GM21529 (cell line): ENCODE data around the gene UROC1.

ENCODE experiments used
- ATAC-seq: cut with Tn5 transposase; IDR thresholded peaks from one replicate; pipeline ENCODE4 v1.9.1; 2021; ENCODE audit not compliant: unreplicated experiment

The UROC1 gene

DNA sequence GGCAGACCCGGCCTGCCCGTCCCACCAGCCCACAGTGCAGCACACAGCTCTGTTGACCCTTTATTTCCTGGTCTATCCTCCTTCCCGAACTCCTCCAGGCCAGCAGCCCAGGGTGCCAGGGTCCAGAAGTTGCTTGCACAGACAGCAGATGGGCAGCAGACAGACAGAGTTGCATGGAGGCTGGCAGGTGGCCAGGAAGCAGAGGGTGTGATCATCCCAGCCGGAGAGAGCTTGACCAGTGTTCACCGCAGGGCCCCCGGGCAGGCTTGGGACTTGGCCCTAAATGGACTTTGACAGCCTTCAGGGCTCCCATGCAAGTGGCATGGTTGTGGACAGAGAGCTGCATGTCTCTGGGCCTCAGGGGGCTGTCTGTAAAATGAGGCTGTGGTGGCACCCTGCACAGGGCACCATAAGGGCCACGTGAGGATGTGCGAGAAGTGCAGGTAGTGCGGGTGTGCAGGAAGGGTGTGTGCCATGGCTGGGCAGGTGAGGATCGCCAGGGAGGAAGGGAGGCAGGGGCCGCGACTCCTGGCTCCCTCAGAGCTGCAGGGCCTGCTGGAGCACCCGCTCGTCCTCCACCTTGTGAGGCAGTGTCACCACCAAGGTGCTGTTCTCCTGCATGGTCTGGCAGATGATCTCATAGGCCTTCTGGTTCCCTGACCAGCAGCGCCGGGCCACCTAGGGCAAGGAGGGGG, 35.6 kb downstream of the UROC1 start:
- ATAC-seq: no peak

DNA sequence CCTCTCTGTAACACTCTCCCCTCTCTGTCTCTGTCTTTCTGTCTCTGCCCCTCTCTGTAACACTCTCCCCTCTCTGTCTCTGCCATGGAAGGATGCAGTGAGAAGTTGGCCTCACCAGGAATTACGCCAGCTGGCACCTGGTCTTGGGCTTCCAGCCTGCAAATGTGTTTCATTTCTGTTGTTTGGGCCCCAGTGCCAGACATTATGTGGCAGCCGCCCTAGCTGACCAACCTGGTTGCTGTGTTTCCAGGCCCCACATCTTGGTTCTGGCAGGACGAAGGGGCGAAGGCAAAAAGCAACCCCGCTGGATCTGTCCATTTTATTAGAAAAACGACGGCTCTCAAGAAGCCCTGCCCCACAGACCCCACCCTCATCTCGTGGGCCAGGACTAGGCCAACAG, 36.7 kb downstream of the UROC1 start:
- no peak for ATAC-seq

DNA sequence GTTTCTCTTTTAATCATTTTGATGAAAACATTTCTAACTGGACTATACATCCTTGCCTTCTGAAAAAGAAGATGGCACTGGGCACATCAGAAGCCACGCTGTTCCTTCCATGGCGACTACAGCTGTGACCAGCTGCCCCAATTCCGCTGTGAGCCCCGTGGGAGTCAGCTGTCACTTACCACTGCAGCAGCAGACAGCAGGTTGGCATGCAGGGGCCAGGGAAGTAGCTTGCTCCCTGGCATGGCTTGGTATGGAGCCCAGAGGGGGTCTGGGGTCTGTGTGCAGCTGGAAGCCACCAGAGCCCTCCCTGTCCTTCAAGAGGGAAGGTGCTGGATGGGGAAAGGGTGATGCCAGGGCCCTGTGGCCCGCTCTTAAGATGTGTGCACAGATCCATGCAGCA, 37.4 kb downstream of the UROC1 start:
- no peak for ATAC-seq

DNA sequence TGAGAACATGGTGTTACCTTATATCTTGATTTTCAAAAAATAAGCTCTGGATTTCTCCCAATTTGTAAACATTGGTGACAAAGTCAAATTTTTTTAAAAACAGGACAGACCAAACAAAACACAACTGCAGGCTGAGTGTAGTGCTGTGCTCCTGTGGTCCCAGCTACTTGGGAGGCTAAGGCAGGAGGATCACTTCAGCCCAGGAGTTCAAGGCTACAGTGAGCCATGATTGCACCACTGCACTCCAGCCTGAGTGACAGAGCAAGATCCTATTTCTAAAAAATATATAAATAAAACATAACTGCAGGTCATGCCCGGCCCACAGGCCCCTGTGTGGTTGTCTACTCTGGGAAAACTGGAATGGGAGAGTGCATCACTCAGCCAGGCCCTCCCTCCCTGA, 37.9 kb downstream of the UROC1 start:
- ATAC-seq: no peak

DNA sequence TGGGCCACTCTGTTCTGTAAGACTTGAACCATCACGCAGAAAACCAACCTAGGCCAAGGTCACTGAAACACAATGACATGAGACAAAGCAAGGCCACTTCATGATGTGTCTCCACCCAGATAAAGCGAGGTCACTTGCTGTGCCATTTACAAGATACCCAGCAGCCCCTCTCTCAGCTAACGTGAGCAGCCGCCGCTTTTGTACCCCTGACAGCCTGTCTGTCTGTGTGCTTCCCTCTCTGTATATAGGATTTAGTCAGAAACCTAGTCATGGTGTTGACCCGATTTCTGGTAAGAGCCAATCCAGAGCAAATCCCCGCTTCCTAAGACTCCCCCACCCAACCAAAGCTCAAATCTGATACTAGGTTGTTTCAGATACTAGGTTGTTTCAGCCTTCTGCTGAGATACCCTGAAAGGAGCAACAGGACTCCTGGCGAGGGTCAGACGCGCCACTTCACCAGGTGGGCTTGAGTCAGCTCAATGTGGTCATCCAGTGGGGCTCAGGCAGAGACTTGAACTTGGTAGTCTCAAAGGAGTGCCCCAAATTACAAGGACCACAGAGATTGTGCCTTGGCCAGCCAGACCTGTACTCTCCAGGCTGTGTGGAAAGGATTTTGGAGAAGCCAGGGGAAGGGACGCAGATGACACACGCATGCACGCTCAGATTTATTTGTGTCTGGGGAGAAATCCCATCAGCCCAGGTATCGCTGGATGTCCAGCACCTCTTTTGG, 38.8 kb downstream of the UROC1 start:
- no peak for ATAC-seq

DNA sequence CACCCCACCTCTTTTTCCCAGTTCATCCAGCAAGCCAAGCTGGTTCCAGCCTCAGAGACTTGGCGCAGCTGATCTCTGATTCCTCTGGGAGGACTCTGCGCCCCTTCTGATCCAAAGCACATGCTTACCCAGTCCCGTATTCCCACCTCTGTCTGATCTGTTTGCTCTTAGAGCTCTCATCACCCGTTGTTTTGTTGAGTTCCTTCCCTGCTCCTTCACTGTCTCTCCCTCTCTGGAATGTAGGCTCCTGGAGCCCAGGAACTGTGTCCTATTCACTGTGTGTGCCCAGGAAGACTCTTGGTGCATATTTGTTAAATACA, 40.6 kb downstream of the UROC1 start:
- no peak for ATAC-seq

DNA sequence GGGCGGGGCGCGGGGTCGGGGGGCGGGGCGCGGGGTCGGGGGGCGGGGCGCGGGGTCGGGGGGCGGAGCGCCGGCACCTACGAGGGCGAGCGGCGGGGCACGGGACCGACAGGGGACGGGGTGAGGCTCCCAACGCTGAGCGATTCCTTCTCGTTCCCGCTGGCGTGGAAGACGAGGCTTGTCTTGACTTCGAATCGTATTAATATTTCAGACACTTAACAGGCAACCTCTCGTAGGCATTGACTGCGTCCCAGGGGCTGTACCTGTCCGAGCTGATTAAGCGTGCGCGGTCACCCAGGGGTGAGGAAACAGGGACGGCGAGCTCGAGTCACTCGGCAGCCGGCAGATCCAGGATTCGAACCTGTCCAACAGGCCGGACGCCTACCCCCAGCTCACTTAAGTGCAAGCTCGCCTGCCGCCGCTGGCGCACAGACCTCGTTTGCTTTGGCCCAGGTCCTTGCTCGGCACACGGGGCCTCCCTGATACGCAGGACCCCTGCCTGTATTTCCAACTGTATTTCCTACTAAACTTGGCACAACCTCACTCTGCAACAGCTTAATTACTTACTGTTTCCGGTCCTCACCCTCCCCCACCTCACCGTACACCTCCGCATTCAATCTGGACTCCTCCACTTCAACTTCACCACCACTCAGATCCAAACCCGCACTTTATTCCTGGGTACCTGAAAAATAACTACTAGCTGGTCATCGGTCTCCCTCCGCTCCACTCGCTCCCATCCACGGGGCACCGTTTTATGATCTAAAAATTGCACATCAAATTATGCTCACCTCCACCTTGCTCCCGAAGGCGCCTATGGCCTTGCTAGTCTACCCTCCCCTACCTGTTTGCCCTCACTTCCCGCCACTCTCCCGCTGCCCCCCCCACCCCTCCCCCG, 41.2 kb downstream of the UROC1 start:
- peak; percentile 28 for ATAC-seq

DNA sequence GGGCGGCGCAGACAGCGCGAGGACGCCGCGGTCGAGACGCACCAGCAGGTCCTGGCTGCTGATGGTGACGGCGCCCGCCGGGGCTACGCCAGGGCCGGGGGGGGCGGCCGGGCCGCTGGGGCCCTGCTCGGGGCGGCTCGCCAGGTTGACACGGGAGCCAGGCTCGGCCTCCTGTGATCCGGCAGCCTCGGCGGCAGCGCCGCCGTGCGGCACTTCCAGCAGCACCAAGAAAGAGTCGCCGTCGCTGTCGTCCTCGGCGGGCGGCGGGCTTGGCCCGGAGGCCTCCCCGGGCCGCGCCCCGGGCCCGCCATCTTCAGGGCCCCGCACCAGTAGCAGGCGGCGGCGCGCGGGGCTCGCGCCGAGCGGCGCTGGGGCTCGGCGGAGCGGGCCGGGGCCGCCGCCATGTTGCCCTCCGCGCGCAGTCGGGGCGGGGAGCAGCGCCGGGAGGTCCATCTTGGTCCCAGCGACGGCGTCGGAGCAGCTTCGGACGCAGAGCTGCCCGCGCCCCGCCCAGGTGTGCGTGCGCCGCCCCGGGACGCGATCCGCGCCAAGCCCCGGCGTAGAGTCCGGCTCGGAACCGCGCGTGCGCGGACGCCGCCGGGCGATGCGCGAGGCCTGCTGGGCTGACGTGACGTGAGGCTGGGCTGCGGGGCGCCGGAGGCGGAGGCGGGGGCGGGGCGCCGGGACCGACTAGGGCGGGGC, 42.0 kb downstream of the UROC1 start, which contains the start of gene ZXDC:
TSS of gene ZXDC (minus strand) at position 479 of the 702 bp plus-strand sequence. CDS start at position 453, 26 bp downstream.
- ATAC-seq: peak; percentile 78

DNA sequence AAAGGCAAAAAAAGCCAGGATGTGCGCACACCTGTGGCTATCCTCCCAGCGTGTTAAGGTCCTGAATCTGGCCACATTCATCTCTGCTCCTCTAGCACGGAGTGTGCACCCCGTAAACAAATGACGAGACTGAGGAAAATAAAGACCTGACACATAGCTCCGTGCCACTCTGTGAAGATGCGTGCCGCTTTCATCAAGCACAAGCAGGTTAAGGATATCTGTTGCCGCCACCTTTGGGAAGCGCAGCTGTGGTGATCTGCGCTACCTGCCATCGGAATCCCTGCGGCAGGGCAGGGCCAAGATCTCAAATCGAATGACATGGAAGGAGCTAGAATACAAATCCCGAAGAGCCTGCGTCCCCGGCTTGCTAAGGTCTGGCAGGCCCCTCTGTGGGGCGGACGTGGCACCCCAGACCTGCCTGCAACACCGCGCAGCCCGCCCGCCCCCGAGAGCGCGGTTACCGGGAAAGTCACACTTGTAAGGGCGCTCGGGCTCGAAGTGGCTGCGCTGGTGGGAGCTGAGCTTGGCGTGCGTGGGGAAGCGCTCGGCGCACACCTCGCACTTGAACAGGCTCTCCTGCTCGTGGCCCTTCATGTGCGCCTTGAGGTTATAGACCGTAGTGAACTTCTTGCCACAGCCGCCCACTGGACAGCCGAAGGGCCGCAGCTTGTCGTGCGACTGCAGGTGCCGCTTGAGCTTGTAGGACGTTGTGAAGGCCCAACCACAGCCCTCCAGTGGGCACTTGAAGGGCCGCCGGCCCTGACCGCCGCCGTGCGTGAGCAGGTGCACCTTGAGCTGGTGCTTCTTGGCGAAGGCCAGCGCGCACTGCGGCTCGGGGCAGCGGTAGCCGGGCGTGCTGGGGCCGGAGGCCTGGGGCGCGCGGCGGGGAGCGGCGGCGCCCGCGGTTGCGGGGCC, 42.8 kb downstream of the UROC1 start:
- ATAC-seq: peak; percentile 27

DNA sequence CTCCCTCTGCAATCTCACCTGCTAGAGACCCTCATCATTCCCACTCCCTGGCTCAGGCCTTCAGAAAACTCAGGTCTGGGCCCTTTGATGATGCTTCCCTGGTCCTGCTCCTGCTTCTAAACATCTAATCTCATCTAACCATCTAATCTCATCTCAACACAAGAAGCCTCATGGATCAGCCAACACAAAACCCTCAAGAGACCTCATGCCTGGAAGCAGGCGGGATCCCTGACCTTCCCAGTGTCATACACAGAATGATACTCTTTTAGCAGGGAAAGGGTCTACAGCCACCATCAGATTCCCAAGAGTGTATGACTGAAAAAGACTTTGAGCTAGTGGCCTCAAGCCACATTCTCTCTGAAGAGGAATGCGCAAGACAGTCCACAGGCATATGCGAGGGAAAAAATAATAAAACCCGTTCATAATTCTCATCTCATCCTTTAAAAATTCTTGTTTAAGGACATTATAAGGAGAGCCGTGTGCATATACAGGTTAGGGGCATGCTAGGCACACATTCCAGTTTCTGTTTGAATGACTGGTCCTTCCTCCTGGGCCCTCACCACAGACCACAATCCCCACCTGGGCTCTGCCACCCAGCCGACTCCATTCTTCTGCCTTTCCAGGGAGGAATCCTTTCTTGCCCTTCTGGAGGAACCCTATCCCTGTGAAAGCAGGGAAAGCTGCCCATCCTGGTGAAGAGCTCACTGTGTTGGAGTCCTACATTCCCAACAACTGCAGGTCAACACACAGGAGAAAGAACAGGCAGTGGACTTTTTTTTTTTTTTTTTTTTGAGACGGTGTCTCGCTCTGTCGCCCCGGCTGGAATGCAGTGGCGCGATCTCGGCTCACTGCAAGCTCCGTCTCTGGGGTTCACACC, 44.0 kb downstream of the UROC1 start:
- ATAC-seq: no peak

DNA sequence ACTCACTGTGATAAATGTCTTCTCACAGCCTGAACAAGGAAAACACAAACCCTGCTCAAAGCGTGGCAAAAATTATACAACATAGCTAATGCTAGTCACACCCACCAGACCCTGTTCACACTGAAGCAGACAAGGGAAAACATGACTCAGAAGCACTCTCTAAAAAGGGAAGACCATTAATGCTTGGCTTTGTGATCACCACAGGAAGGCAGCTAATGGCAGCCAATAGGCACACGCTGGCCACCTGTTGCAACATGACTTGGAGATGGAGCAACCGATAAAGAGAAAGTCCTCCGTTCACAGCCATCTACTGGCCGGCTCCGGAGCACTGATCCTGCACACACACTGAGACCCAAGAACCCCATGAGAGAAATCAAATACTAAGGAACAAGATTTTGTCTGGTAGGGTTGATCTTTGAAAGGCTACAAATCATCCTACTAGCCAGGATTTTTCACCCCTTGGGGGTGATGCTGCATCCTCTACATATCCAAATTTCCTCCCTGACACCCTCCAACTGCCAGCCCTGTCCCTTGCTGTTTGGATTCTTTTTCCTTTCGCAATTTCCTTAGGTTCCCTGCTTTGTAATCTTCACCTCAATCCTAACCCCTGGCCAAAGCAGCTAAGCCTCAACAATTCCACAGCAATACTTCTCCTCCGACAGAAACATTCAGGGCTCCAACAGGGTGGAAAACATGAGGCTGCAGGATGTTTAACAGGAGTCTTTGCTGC, 45.1 kb downstream of the UROC1 start:
- no peak for ATAC-seq

DNA sequence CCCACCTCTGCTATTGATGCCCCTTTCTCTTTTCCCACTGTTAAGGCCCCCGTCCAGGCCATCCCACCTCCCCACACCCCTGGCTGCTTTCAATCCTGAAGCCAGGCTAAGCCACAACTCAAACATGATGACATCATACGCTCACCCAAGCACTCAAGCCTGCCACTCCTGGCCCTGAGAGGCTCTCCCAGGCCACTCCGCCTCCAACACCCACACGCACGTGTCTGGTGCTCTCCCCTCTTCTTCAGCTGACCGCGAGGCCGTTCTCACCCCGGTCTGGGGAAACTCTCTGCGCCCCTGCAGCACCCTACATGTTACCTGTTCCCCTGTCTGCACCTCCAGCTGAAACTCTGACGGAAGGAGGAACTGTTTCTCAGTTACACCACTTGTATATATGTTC, 48.1 kb downstream of the UROC1 start:
- no peak for ATAC-seq

DNA sequence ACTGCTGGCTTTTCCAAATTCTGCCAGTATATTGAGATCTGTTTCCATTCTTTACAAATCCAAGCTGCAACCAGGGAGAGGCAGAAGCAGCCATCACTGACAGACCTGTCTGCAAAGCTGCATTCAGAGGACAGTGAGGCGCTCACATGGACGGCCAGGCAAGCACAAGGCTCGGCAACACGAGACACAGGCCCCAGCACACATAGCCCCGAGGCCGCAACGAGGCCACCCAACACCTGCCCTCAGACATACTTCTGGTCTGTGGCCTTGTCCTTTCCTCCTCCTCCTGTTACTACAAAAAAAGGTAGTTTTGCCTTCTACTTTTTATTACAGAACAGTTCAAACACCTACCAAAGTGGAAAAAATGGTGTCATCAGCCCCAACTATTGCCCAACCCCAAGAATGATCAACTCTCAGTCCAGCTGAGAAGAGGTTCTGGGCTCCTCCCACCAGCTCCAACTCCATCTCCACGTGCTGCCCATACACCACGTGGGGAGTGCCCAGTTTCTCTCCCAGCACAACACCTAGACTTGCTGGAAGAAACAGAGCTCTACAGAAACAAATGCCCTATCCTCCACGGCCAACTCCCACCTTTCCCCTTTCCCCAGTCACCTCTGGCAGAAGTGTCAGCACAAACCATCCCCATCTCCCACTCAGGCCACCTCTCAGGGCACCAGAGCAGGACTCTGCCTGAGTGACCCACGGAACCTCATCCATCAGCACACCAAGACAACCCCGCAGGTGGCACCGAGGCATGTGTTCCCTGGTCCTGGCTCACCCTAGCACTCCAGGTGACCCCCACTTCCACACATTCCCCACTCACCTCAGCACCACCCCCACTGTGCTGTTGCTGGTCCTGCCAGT, 49.3 kb downstream of the UROC1 start:
- ATAC-seq: no peak

DNA sequence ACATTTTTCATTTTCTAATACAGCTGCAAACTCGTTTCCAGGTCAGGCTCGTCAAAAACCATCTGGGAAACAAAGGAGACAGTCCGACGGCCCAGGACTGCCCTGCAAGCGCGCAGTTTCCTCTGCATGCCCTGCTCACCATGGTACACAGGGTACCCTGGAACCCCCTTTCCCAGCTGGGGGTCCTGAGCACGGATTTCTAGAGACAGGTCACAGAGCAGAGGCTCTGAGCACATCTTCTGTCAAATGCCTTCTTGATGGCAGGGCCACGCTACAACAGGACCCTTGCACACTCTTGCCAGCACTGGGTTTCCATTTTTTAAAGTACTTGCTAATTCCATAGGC, 50.0 kb downstream of the UROC1 start:
- no peak for ATAC-seq

DNA sequence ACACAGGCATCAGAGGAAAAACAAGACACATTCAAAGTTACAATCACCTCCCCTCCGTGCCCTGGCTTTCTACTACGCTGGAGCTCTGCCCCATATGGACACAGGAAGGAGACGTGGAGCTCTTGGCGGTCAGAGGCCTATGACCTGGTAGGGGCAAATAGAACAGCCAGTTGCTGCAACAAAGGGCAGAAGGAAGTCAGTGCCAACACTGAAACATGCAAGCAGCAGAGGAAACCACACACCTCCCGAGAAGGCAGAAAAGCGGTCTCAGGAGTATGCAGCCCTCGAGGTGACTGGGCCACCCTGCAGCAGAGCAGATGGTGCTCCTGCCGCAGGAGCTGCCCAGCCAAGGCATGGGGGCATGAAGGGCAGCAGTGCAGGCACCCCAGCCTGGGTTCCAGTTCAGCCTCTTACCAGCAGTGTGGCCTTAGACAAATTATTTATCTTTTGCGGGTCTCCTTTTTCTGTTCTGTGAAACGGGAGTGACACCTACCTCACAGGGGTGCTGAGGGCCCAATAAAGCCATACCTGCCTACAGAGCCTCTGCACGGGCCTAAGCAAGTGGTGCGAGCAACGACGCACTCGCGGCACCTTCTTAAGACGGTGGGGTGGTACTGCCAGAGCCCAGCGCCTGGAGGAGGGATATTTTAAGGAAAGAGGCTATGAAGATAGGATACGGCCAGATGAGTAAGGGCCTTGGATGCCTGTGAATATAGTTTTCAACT, 50.5 kb downstream of the UROC1 start:
- no peak for ATAC-seq

DNA sequence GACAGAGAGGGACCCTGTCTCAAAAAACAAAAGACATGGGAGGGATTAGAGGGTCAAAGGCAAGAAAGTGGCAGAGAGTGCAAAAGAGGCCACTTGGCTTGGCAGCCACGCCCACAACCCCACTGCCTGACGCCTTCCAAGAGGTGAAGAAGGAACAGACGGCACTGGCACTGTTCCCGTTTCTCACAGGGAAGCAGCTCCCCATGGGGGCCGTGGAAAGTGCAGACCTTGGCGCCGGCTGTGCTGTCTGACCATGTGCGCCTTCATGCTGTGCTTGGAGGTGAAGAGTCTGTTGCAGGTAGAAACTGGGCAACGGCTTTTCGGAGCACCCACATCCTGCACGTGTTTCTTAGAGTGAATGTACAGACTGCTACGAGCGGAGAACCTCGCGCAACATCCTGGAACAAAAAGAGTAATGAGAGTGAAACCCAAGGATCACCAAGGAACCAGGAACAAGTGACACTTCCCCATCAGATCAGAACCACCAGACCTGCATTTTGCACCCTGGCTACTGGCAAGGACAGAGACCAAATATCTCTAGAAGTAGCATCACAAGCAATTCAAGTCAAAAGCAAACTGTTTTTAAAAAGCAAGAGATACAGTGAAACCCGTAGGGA, 51.5 kb downstream of the UROC1 start:
- ATAC-seq: no peak

DNA sequence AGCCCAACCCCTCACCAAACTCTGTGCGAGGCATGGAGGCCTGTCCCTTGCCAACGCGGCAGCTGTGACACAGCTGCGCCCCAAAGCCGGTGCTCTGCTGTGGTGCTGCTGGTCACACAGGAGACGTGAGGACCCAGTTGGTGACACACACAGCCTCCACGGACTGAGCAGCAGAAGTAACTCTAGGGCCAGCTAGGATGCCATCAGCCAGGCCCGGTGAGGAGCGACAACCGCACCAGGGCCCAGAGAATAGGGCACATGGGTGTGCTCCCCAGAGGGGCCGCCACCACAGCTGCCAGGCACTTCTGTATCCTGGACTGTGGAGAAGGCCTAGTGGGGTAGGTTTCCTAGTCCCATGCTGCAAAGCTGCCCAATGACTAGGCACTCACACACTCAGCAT, 52.6 kb downstream of the UROC1 start:
- no peak for ATAC-seq
